Endothelial cell of umbilical vein (primary cell): ENCODE results near the gene ALKBH7. TPM values are rescaled to one million over a fixed set of nuclear protein-coding genes. Genes with fewer than 3 reads are reported as not detected.

Experiments
- BruUV-seq: library from RNA; stranded (reverse); fragments of 400-500 nt; replicated peaks from 2 replicates; lab custom pipeline; 2021; lab: Mats Ljungman, UMichigan
- CTCF ChIA-PET: fragments of 300-600, 350-600 bp; sonication (Branson Sonifier 250); formaldehyde crosslinking; loops from one replicate; lab custom pipeline; 2021; ENCODE audit warnings: antibody characterized with exemption, inconsistent platforms; lab: Charles Lee
- POLR2A ChIA-PET: fragments of 300-600, 350-600 bp; sonication (Branson Sonifier 250); formaldehyde crosslinking; loops from one replicate; lab custom pipeline; 2021; ENCODE audit warnings: antibody characterized with exemption, inconsistent platforms; lab: Charles Lee
- DNase-seq: peaks from one replicate; pipeline ENCODE4 v3.0.0-alpha.2; 2011; ENCODE audit warnings: low read depth, low spot score
- FAIRE-seq: peaks from 2 replicates; lab custom pipeline; 2011; peaks lifted over from hg19 to GRCh38; lab: Jason Lieb, UNC
- H2AFZ ChIP-seq: 2 replicates; pipeline ENCODE4 v1.6.0; 2012; ENCODE audit warnings: low read depth, low read length, control low read depth, inconsistent platforms
- H3K27ac ChIP-seq: 2 replicates; pipeline ENCODE4 v1.5.1; 2011; ENCODE audit warnings: low read depth, mild to moderate bottlenecking, control low read depth, low read length, moderate library complexity; ENCODE audit not compliant: insufficient read depth
- H3K27me3 ChIP-seq, 2 experiments: 2 replicates each; pipeline versions ENCODE4 v1.6.0 to v1.6.1; 2011; ENCODE audit warnings: low read length in 2 of 2, mixed read lengths in 1 of 2; ENCODE audit not compliant: control insufficient read depth in 2 of 2, insufficient read depth in 2 of 2
- H3K36me3 ChIP-seq, 2 experiments: 2 replicates in 1 of 2; 3 replicates in 1 of 2; pipeline ENCODE4 v1.5.1; 2011; ENCODE audit warnings: low read length in 2 of 2, mild to moderate bottlenecking in 1 of 2, moderate library complexity in 1 of 2; ENCODE audit not compliant: control insufficient read depth in 2 of 2, insufficient read depth in 2 of 2; ENCODE audit errors: extremely low read depth in 1 of 2
- H3K4me1 ChIP-seq: 3 replicates; pipeline ENCODE4 v1.5.1; 2011; ENCODE audit warnings: mild to moderate bottlenecking, low read length; ENCODE audit not compliant: control insufficient read depth, insufficient read depth; ENCODE audit errors: extremely low read depth
- H3K4me2 ChIP-seq: 2 replicates; pipeline ENCODE4 v1.6.1; 2011; ENCODE audit warnings: low read length, control low read depth, mixed read lengths; ENCODE audit not compliant: insufficient read depth
- H3K4me3 ChIP-seq, 3 experiments: fragments of 200-600 bp in 1 of 3; sonication (generic), shearing (Covaris generic) in 1 of 3; replicated peaks in 1 of 3; 2 replicates each; pipeline ENCODE4 v1.5.1; 2011 to 2016; ENCODE audit warnings: control low read depth in 3 of 3, low read length in 3 of 3, mild to moderate bottlenecking in 2 of 3, inconsistent platforms in 1 of 3, low read depth in 1 of 3, moderate library complexity in 1 of 3; ENCODE audit not compliant: insufficient read depth in 1 of 3
- H3K79me2 ChIP-seq: 2 replicates; pipeline ENCODE4 v1.6.0; 2012; ENCODE audit warnings: low read length, inconsistent platforms; ENCODE audit not compliant: control insufficient read depth, insufficient read depth
- H3K9ac ChIP-seq: replicated peaks from 2 replicates; pipeline ENCODE3; 2011; ENCODE audit warnings: low read length, control low read depth; ENCODE audit not compliant: insufficient read depth; ENCODE audit errors: extremely low read depth
- H3K9me1 ChIP-seq: replicated peaks from 3 replicates; pipeline ENCODE4 v1.6.0; 2011; ENCODE audit warnings: mild to moderate bottlenecking, low read length; ENCODE audit not compliant: control insufficient read depth, insufficient read depth; ENCODE audit errors: extremely low read depth
- H3K9me3 ChIP-seq: replicated peaks from 2 replicates; pipeline ENCODE4 v1.5.1; 2012; ENCODE audit warnings: low read length, inconsistent platforms; ENCODE audit not compliant: control insufficient read depth, insufficient read depth
- H4K20me1 ChIP-seq: replicated peaks from 2 replicates; pipeline ENCODE3; 2011; ENCODE audit warnings: mild to moderate bottlenecking, low read length; ENCODE audit not compliant: control insufficient read depth, insufficient read depth; ENCODE audit errors: extremely low read depth
- CTCF ChIP-seq, 2 donors: IDR thresholded peaks; 1 replicate in 1 of 2; 2 replicates in 1 of 2; pipeline ENCODE4 v1.5.1; 2011; ENCODE audit warnings: low read length in 2 of 2, mild to moderate bottlenecking in 2 of 2, moderate library complexity in 2 of 2, control low read depth in 1 of 2, inconsistent platforms in 1 of 2, low read depth in 1 of 2; ENCODE audit not compliant: insufficient read depth in 1 of 2; ENCODE audit errors: extremely low read depth in 1 of 2
- EZH2 ChIP-seq: IDR thresholded peaks from 2 replicates; pipeline ENCODE4 v1.6.1; 2012; ENCODE audit warnings: borderline replicate concordance, low read depth, mild to moderate bottlenecking, moderate library complexity, low read length, inconsistent platforms; ENCODE audit not compliant: severe bottlenecking
- FOS ChIP-seq: IDR thresholded peaks from 2 replicates; pipeline ENCODE4 v1.6.1; 2011; ENCODE audit warnings: mild to moderate bottlenecking, low read length, moderate library complexity, borderline replicate concordance; ENCODE audit not compliant: insufficient read depth
- JUN ChIP-seq: IDR thresholded peaks from 2 replicates; pipeline ENCODE4 v1.6.1; 2011; ENCODE audit warnings: borderline replicate concordance, low read depth; ENCODE audit not compliant: insufficient read length, insufficient read depth
- MAX ChIP-seq: IDR thresholded peaks from 2 replicates; pipeline ENCODE4 v1.6.1; 2011; ENCODE audit not compliant: insufficient read depth, insufficient read length
- MYC ChIP-seq: IDR thresholded peaks from one replicate; pipeline ENCODE4 v1.6.1; 2011; ENCODE audit warnings: mild to moderate bottlenecking, low read depth, low read length
- POLR2AphosphoS5 ChIP-seq: IDR thresholded peaks from 2 replicates; pipeline ENCODE4 v1.6.1; 2012; ENCODE audit warnings: low read depth, mild to moderate bottlenecking, control low read depth, low read length, moderate library complexity; ENCODE audit not compliant: insufficient read depth
- dilution Hi-C: fragments of 300-500 bp; cut with MboI; formaldehyde crosslinking; loops from one replicate; pipeline ENCODE4 v1.15.0; 2019; ENCODE audit warnings: low sequenced_read_pairs; ENCODE audit not compliant: extremely low pct_ligation_motif_present
- intact Hi-C: fragments of 100-400 bp; cut with micrococcal nuclease; formaldehyde crosslinking; loops from one replicate; pipeline ENCODE4 v1.10.0; 2022
- polyA plus RNA-seq, 4 experiments: library from polyadenylated mRNA; depleted of rRNA in 3 of 4; stranded (reverse) in 3 of 4; unstranded in 1 of 4; fragments of >200 nt; gene quantifications; 2 replicates each; pipeline versions ENCODE4 v1.2.1 to v1.2.3, GENCODE V29; 2011 to 2012; ENCODE audit warnings: missing spikeins in 1 of 4
- total RNA-seq: library from RNA; stranded (reverse); gene quantifications from 2 replicates; pipeline ENCODE4 v1.2.3, GENCODE V29; 2021

Gene ALKBH7
- total and polyA plus RNA-seq, 2 donors (not counting 3 experiments of a cell fraction or from before 2014, with no cell fraction given) = 48.8 to 59.4 TPM

GRCh38 chr19:6384381-6384780 lies 11.8 kb downstream of the ALKBH7 start:
- DNase-seq = no peak
- H3K4me2 ChIP-seq = no peak overlapping the region
- no TSS peak for BruUV-seq
- intact Hi-C loops (no loop called here), dilution Hi-C loops (no loop called here)
- no peaks in the 10 kb centered on the region for H3K9me3 ChIP-seq
- no peak overlapping the region for H3K4me3 ChIP-seq
- H3K9me1 ChIP-seq = no peaks in the 10 kb centered on the region
- no peak for FAIRE-seq
- no peak overlapping the region for H3K27ac ChIP-seq
- no peak for TF ChIP-seq CTCF (IDR thresholded peaks at IDR 0.05; ENCODE audit: extremely low read depth in 1 of 2, insufficient read depth in 1 of 2, low read depth in 1 of 2, low read length in 2 of 2)
- TF ChIP-seq EZH2 = no peak
- TF ChIP-seq MAX = no peak
- no peak for TF ChIP-seq POLR2AphosphoS5
- TF ChIP-seq MYC = no peak
- no peak for TF ChIP-seq JUN
- TF ChIP-seq FOS = no peak
- H3K4me1 ChIP-seq = no peaks in the 10 kb centered on the region
- no peaks in the 10 kb centered on the region for H4K20me1 ChIP-seq
- H3K36me3 ChIP-seq = peaks cover 15 to 62% of the 10 kb centered on the region in 2 experiments
- H3K9ac ChIP-seq = no peak overlapping the region
- ChIA-PET POLR2A (no interaction called here), CTCF (no interaction called here)
- H3K79me2 ChIP-seq = no peaks in the 10 kb centered on the region
- H2AFZ ChIP-seq = no peak overlapping the region
- no peaks in the 10 kb centered on the region for H3K27me3 ChIP-seq
